GM21825 (cell line): Measurements from ENCODE around the gene HSP90B1.
A peak's percentile ranks its signal among the peaks of the same experiment; 100 is the strongest.

Experiments used
- ATAC-seq: cut with Tn5 transposase; IDR thresholded peaks from one replicate; pipeline ENCODE4 v1.9.1; 2021; ENCODE audit warnings: mild to moderate bottlenecking, moderate library complexity; ENCODE audit not compliant: unreplicated experiment

HSP90B1 gene

GRCh38 chr12:103929046-103929783 is 995 bp upstream of the HSP90B1 start:
- ATAC-seq, result peak; percentile 21

DNA sequence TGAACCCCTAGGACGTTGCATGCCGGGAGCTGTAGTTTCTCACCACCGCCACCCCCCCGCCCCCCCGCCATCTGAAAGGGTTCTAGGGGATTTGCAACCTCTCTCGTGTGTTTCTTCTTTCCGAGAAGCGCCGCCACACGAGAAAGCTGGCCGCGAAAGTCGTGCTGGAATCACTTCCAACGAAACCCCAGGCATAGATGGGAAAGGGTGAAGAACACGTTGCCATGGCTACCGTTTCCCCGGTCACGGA is 501 bp upstream of the HSP90B1 start:
- ATAC-seq, result no peak

DNA sequence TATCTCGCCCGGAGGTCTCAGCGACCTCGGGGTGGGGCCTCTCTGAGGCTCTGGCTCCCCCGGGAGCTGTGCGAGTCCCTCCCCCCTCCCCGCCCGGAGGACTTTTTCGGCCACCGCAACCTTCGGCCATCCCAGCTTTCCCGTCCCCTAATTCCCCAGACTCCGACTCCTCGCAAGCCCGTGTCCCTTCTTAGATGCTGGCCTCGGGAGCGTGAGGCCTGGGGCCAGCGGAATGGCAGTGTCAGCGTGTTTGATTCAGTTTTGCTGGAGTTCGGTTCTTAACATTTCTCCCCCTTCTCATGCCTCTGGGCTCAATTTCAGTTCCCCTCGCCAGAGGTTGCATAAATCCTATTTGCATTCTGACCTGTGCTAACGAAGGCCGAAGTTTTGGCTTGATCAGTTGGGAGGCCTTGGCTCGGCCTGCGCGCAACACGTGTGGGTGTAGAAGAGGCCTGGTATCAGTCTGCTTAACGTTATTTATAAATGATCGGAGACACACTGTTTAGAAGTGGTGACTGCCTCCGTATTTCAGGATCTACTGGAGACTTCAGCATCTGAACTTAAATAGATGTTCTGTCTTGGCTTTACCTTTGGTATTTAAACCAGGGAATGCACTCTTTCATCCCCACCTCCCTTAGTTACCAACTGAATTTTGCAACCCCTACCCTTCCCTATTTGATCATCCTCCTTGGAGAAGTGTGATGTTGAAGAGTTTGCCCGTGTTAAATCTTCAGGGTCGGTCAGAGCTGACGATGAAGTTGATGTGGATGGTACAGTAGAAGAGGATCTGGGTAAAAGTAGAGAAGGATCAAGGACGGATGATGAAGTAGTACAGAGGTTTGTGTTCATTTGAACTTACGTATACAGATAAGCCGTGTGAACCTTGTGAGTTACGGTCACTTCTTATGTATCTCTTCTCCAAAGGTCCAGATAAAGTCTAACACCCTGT is 851 bp downstream of the HSP90B1 start:
- ATAC-seq, result no peak

DNA sequence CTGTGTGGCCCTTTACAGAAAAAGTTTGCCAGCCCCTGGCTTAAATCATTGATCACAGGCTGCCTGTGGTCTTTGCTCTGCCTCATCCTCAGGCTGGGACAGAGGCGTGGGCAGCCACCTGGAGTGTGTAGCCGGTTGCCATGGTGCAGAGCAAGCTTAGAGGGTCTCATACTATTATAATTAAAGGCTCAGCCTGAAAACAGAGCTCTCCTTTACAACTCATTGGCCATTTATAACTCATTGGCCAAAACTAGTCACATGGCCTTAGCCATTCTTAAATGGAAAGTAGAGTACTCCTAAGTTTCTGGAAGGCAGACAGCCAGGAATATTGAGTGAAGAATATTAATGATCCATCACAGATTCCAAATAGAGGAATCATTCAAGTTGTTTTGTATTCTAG is 3.0 kb downstream of the HSP90B1 start:
- no peak for ATAC-seq

DNA sequence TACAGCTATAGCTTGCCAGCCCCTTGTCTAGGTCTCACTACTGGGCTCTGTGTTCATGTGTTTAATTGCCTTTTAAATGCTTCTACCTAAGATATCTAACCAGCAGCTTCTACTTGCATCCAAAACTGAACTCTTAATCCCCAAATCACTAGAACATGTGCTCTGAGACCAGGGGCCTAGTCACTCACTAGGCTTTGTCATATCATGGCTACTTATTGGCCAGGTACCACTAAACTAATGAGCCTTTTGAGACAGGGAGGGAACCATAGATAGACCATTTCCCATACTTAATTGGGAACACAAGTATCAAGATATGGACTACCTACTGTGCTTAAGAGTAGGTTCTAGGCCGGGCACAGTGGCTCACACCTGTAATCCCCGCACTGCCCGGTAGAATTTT is 6.5 kb downstream of the HSP90B1 start:
- ATAC-seq, result no peak

DNA sequence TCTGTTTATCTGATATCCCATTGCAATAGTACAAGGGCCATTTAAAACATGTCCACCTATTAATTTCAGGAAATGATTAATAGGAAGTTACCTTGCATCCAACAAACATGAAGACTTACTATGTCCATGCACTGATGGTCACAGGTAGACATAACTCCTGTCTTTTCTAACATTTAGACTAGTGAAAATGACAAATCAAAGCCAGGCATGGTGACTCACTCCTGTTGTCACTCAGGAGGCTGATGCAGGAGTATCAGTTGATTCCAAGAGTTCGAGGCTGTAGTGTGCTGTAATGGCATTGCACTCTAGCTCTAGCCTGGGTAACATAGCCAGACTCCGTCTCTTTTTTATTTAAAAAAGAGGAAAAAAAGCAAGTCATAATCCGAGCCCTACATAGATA is 14.8 kb downstream of the HSP90B1 start:
- ATAC-seq, result no peak

- no peak for ATAC-seq
These were observed 17.8 kb downstream of the HSP90B1 start for GRCh38 chr12:103947871-103948555.

GRCh38 chr12:103948746-103949406 is 18.7 kb downstream of the HSP90B1 start:
- no peak for ATAC-seq

- no peak for ATAC-seq
These were observed 22.3 kb downstream of the HSP90B1 start for GRCh38 chr12:103952497-103952896.

GRCh38 chr12:103955811-103956508 is 25.8 kb downstream of the HSP90B1 start:
- no peak for ATAC-seq

DNA sequence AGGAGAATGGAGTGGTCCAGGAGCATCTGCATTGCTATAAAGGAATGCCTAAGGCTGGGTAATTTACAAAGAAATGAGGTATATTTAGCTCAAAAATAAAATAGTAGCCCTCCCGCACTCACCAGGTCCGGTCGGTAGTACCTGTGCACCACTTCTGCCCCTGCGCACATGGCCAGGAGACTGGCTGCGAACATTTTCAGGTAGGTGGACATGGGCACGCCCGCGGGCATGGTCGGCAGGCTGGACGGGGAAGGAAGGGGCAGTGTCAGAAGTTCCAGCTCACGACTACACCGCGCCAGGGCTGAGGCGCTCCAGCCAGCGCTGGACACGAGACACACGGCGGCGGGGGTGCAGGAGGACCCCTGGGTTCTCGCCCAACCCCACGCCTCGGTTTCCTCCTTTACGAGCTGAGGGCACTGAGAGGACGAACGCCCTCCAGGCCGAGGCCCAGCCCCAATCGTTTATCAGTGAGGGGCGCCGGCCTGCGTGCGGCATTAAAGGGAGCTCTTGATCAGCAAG is 26.4 kb downstream of the HSP90B1 start:
- ATAC-seq, result peak; percentile 31

DNA sequence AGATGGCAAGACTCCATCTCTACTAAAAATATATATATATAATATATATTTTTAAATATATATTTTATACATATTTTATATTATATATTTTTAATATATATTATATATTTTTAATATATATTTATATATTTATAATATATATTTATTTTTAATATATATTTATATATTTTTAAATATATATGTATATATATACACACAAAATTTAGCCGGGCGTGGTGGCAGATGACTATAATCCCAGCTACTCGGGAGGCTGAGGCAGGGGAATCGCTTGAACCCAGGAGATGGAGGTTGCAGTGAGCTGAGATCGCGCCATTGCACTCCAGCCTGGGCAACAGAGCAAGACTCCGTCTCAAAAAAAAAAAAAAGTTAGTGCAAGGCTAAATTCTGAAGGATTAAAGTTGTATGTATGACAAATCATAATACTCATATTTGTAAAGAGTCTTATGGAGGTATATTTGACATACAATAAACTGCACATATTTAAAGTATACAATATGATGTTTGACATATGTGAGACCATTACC is 27.7 kb downstream of the HSP90B1 start:
- ATAC-seq, result no peak

DNA sequence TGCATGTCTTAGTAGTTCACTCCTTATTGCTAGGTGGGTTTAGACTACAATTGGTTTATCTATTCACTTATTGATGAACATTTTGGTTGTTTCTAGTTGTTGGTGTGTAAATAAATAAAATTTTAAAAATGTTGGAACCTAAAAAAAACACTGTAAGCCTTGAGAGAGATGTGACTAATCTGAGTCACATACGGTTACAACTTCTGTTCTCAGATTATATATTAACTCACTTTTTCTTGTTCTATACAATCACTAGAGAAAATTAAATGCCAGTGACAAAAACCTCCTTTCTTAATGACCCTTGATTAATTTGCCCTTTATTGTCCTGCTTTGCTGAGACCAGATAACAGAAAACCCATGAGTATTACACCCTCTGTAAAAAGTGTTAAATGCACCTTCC is 28.4 kb downstream of the HSP90B1 start:
- ATAC-seq, result no peak

GRCh38 chr12:103960616-103961227 is 30.5 kb downstream of the HSP90B1 start:
- no peak for ATAC-seq

DNA sequence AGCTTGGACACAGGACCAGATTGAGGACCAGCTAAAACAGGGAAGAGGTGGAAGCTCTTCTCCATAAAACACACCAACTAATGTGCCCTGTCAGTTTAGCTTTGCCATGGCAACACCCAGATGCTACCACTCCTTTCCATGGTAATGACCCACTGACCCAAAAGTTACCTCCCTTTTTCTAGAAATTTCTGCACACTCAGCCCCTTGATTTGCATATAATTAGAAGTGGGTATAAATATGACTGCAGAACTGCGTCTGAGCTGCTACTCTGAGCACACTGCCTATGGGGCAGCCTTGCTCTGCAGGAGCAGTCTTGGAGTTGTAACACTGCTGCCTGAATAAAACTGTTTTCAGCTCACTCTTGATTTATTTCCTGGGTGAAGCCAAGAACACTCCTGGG is 32.3 kb downstream of the HSP90B1 start:
- no peak for ATAC-seq

GRCh38 chr12:103964805-103965204 is 34.6 kb downstream of the HSP90B1 start:
- no peak for ATAC-seq

- no peak for ATAC-seq
These were observed 35.0 kb downstream of the HSP90B1 start for GRCh38 chr12:103965255-103965589.

GRCh38 chr12:103965590-103966504 is 35.6 kb downstream of the HSP90B1 start, which contains the start of gene TDG:
Gene TDG, plus strand, starts transcription at chr12:103965872. Its CDS starts 166 bp downstream, at chr12:103966038.
- ATAC-seq, result peak; percentile 92

- no peak for ATAC-seq
These were observed 36.5 kb downstream of the HSP90B1 start for GRCh38 chr12:103966736-103967135.
